K562 (cell line): ENCODE data around the gene APOL4. TPM values are rescaled to one million over a fixed set of nuclear protein-coding genes. Genes with fewer than 3 reads are reported as not detected.

Experiments used
- ATAC-seq: fragments of 200-7000 bp; cut with Tn5 transposase; 3 replicates; pipeline ENCODE4 v1.9.1; 2020; ENCODE audit warnings: moderate library complexity
- BruUV-seq: library from RNA; stranded (reverse); fragments of 400-500 nt; replicated peaks from 2 replicates; lab custom pipeline; 2021; lab: Mats Ljungman, UMichigan
- CTCF ChIA-PET: fragments of 300-600 bp; formaldehyde crosslinking; extraction: SDS; loops from one replicate; lab custom pipeline; 2021; ENCODE audit warnings: low intra/inter-chr PET ratio; lab: Yijun Ruan, JAX
- POLR2A ChIA-PET: fragments of 300-600, 350-650 bp; sonication (Branson Sonifier 250); formaldehyde crosslinking; extraction: SDS; loops from one replicate; lab custom pipeline; 2021; ENCODE audit warnings: antibody characterized with exemption, inconsistent platforms; lab: Yijun Ruan, JAX
- DNase-seq, 4 experiments: peaks; one replicate each; pipeline versions ENCODE4 v3.0.0 to v3.0.0-alpha.2; 2011 to 2018; ENCODE audit warnings: low spot score in 3 of 4, mixed read lengths in 3 of 4; ENCODE audit errors: extremely low read depth in 1 of 4
- FAIRE-seq: peaks from 2 replicates; lab custom pipeline; 2011; peaks lifted over from hg19 to GRCh38; lab: Jason Lieb, UNC
- H2AFZ ChIP-seq: 2 replicates; pipeline ENCODE4 v1.6.0; 2011; ENCODE audit warnings: low read depth, low read length, control low read depth, inconsistent platforms
- H3K27ac ChIP-seq: fragments of 200-600 bp; 3 replicates; pipeline ENCODE4 v1.8.0; 2011; ENCODE audit warnings: low read depth, mild to moderate bottlenecking, control low read depth, inconsistent platforms, low read length, moderate library complexity, mixed read lengths; ENCODE audit errors: extremely low read depth
- H3K27me3 ChIP-seq, 2 experiments: fragments of 300-600 bp in 1 of 2; 2 replicates in 1 of 2; 3 replicates in 1 of 2; pipeline versions ENCODE4 v1.6.0 to v1.8.0; 2011; ENCODE audit warnings: inconsistent platforms in 2 of 2, low read length in 2 of 2, mild to moderate bottlenecking in 1 of 2, mixed read lengths in 1 of 2, moderate library complexity in 1 of 2; ENCODE audit not compliant: control insufficient read depth in 2 of 2, insufficient read depth in 2 of 2
- H3K36me3 ChIP-seq: fragments of 300-600 bp; 3 replicates; pipeline ENCODE4 v1.8.0; 2011; ENCODE audit warnings: mild to moderate bottlenecking, low read length, inconsistent platforms; ENCODE audit not compliant: control insufficient read depth, insufficient read depth
- H3K4me1 ChIP-seq, 2 experiments: fragments of 200-600 bp in 1 of 2; replicated peaks in 1 of 2; 2 replicates in 1 of 2; 3 replicates in 1 of 2; pipeline versions ENCODE4 v1.5.1 to v1.8.0; 2011; ENCODE audit warnings: inconsistent platforms in 2 of 2, low read length in 2 of 2, mild to moderate bottlenecking in 1 of 2, mixed read lengths in 1 of 2, moderate library complexity in 1 of 2; ENCODE audit not compliant: control insufficient read depth in 2 of 2, insufficient read depth in 2 of 2
- H3K4me2 ChIP-seq: 2 replicates; pipeline ENCODE4 v1.6.1; 2011; ENCODE audit warnings: low read length, control low read depth, inconsistent platforms, mixed read lengths; ENCODE audit not compliant: insufficient read depth
- H3K4me3 ChIP-seq: fragments of 200-600 bp; sonication (generic), shearing (Covaris generic); 2 replicates; pipeline ENCODE4 v1.5.1; 2016; ENCODE audit warnings: control low read depth, inconsistent platforms
- H3K79me2 ChIP-seq: fragments of 200-600 bp; 3 replicates; pipeline ENCODE4 v1.8.0; 2011; ENCODE audit warnings: low read length, inconsistent platforms; ENCODE audit not compliant: control insufficient read depth, insufficient read depth
- H3K9ac ChIP-seq, 2 experiments: 2 replicates each; pipeline versions ENCODE4 v1.6.0 to v1.6.1; 2011; ENCODE audit warnings: low read depth in 2 of 2, low read length in 2 of 2, control low read depth in 1 of 2, inconsistent platforms in 1 of 2, mild to moderate bottlenecking in 1 of 2, mixed read lengths in 1 of 2; ENCODE audit not compliant: insufficient read depth in 1 of 2
- H3K9me1 ChIP-seq: one replicate; pipeline ENCODE4 v1.6.0; 2011; ENCODE audit warnings: inconsistent platforms, mild to moderate bottlenecking, low read length, moderate library complexity; ENCODE audit not compliant: control insufficient read depth, insufficient read depth
- H3K9me3 ChIP-seq: replicated peaks from 2 replicates; pipeline ENCODE4 v1.5.1; 2011; ENCODE audit warnings: low read depth, low read length, inconsistent platforms; ENCODE audit not compliant: control insufficient read depth, insufficient read depth
- H4K20me1 ChIP-seq: replicated peaks from 2 replicates; pipeline ENCODE4 v1.6.1; 2011; ENCODE audit warnings: low read length, inconsistent platforms, mixed read lengths; ENCODE audit not compliant: control insufficient read depth, insufficient read depth
- ARHGAP35 ChIP-seq: fragments of 450-650 bp; IDR thresholded peaks from 2 replicates; pipeline ENCODE4 v1.6.1; 2018; ENCODE audit not compliant: partially characterized antibody
- DIDO1 ChIP-seq: fragments of 450-650 bp; IDR thresholded peaks from 2 replicates; pipeline ENCODE4 v1.6.1; 2016; ENCODE audit warnings: low read depth, missing biosample characterization, missing genetic modification characterization
- E2F4 ChIP-seq: sonication (generic); formaldehyde crosslinking; IDR thresholded peaks from 2 replicates; pipeline ENCODE4 v1.8.0; 2022; ENCODE audit warnings: mild to moderate bottlenecking, low read depth, missing genetic modification reagents
- ERF ChIP-seq: fragments of 450-650 bp; formaldehyde crosslinking; IDR thresholded peaks from 2 replicates; pipeline ENCODE4 v1.4.0; 2020; ENCODE audit warnings: mild to moderate bottlenecking, mixed read lengths
- GABPB2 ChIP-seq: fragments of 250-450 bp; sonication (Bioruptor Pico); conservative IDR thresholded peaks from 2 replicates; pipeline ENCODE4 v1.5.1; 2021; ENCODE audit warnings: mild to moderate bottlenecking
- GMEB1 ChIP-seq: fragments of 250-450 bp; sonication (Bioruptor Pico); IDR thresholded peaks from 2 replicates; pipeline ENCODE4 v1.4.0; 2020; ENCODE audit warnings: mild to moderate bottlenecking
- HDGF ChIP-seq: fragments of 450-650 bp; IDR thresholded peaks from 2 replicates; pipeline ENCODE4 v1.6.1; 2016
- IRF1 ChIP-seq: sonication (generic); formaldehyde crosslinking; IDR thresholded peaks from 2 replicates; pipeline ENCODE4 v1.8.0; 2022; ENCODE audit warnings: missing genetic modification reagents, mild to moderate bottlenecking, borderline replicate concordance
- POLR2B ChIP-seq: fragments of 450-650 bp; IDR thresholded peaks from 2 replicates; pipeline ENCODE4 v1.6.1; 2018; ENCODE audit warnings: low read depth; ENCODE audit not compliant: partially characterized antibody
- PURB ChIP-seq: sonication (generic); formaldehyde crosslinking; IDR thresholded peaks from 2 replicates; pipeline ENCODE4 v1.9.0; 2021; ENCODE audit warnings: low read depth, mild to moderate bottlenecking, missing genetic modification reagents
- SIRT6 ChIP-seq: IDR thresholded peaks from one replicate; pipeline ENCODE4 v1.6.1; 2012; ENCODE audit warnings: low read depth, mild to moderate bottlenecking, control low read depth, inconsistent platforms, low read length, moderate library complexity
- SMC3 ChIP-seq: conservative IDR thresholded peaks from 2 replicates; pipeline ENCODE4 v1.6.1; 2011; ENCODE audit warnings: low read depth, low read length, improper control_type of control experiment; ENCODE audit not compliant: insufficient read depth
- TBL1XR1 ChIP-seq, 2 experiments: IDR thresholded peaks; 2 replicates each; pipeline ENCODE4 v1.6.1; 2012; ENCODE audit warnings: improper control_type of control experiment in 2 of 2, low read length in 2 of 2, mild to moderate bottlenecking in 1 of 2
- ZNF140 ChIP-seq: fragments of 250-450 bp; sonication (Bioruptor Pico); IDR thresholded peaks from 2 replicates; pipeline ENCODE4 v1.8.0; 2021; ENCODE audit warnings: moderate library complexity, mild to moderate bottlenecking, inconsistent platforms
- WGBS: fragments of 100-300 bp; shearing (Covaris generic); methylation state at CpG from one replicate; pipeline ENCODE4 v1.1.6; 2016; ENCODE audit warnings: low coverage, mixed read lengths; ENCODE audit not compliant: insufficient coverage; ENCODE audit errors: missing lambda C conversion rate; 5-methylcytosine and 5-hydroxymethylcytosine counted together
- in situ Hi-C: fragments of 300-500 bp; cut with MboI; formaldehyde crosslinking; loops from 4 replicates; pipeline ENCODE4 v1.15.0; 2018; ENCODE audit warnings: inconsistent platforms, mixed read lengths
- intact Hi-C: fragments of 100-400 bp; cut with micrococcal nuclease; formaldehyde crosslinking; loops from 2 replicates; pipeline ENCODE4 v1.14.2; 2022
- polyA plus RNA-seq, 8 experiments: library from polyadenylated mRNA; depleted of rRNA in 4 of 8; stranded (reverse) in 5 of 8; unstranded in 3 of 8; fragments of >200 nt; fragmentation: Nextera tagmentation in 2 of 8; fragmentation: Illumina TruSeq in 1 of 8; extraction: Ambion mirVana in 2 of 8; extraction: Trizol in 1 of 8; gene quantifications; 2 replicates each; pipeline versions ENCODE4 v1.2.1 to v1.2.3, GENCODE V29; 2011 to 2014; ENCODE audit warnings: inconsistent platforms in 1 of 8, missing spikeins in 1 of 8
- total RNA-seq, 7 experiments: library from RNA; depleted of rRNA in 6 of 7; stranded (reverse); fragments of >200 nt in 6 of 7; fragmentation: Illumina TruSeq in 2 of 7; extraction: Trizol in 2 of 7; gene quantifications; 2 replicates each; pipeline versions ENCODE4 v1.2.1 to v1.2.3, GENCODE V29; 2011 to 2021; ENCODE audit warnings: low replicate concordance in 1 of 7

Gene APOL4
- total and polyA plus RNA-seq, 9 of the 15 experiments (the other 6 are each of a cell fraction or from before 2014, with no cell fraction given): 6.5 to 15.0 (median 9.8) TPM

- H4K20me1 ChIP-seq: no peaks in the 10 kb centered on the region
- WGBS: 71% methylated on average over 2 of the region's 3 CpGs
- no TSS peak for BruUV-seq
- H3K27ac ChIP-seq: no peak overlapping the region
- ChIA-PET POLR2A (interaction anchor here (0.8 kb wide), 1 partner anchor 10 kb away, joined by 3 read pairs; no protein-coding TSS in a partner anchor), CTCF (no interaction called here)
- intact Hi-C loops (loop anchor here (5.0 kb wide), 1 partner anchor 42 kb away; no protein-coding TSS in a partner anchor), in situ Hi-C loops (no loop called here)
- ATAC-seq: no peak
- H3K4me3 ChIP-seq: no peak overlapping the region
- TF ChIP-seq IRF1 (CRISPR knock-in tag): no peak
- TF ChIP-seq HDGF: no peak
- no peak for TF ChIP-seq TBL1XR1 (IDR thresholded peaks at IDR 0.05; ENCODE audit: low read length in 2 of 2)
- no peak for TF ChIP-seq POLR2B
- no peak for TF ChIP-seq ERF (CRISPR knock-in tag)
- H3K27me3 ChIP-seq: no peaks in the 10 kb centered on the region
- peaks cover 23% of the 10 kb centered on the region for H3K79me2 ChIP-seq
- H3K9me3 ChIP-seq: no peaks in the 10 kb centered on the region
- no peak overlapping the region for H3K9ac ChIP-seq
- H3K9me1 ChIP-seq: no peaks in the 10 kb centered on the region
- H3K4me2 ChIP-seq: no peak overlapping the region
- H2AFZ ChIP-seq: no peak overlapping the region
- DNase-seq: no peak
- FAIRE-seq: no peak
- peaks cover 12% of the 10 kb centered on the region; the same call in 2 of the 3 replicates for H3K36me3 ChIP-seq
- H3K4me1 ChIP-seq: peaks cover 4 to 13% of the 10 kb centered on the region in 2 experiments; a peak in 4 of 5 replicates
Measured at GRCh38 chr22:36235585-36235984, 34.0 kb upstream of the APOL4 start.

- H3K4me2 ChIP-seq: no peak overlapping the region
- H3K9ac ChIP-seq: no peak overlapping the region
- no peak for ATAC-seq
- H3K79me2 ChIP-seq: peaks cover 23% of the 10 kb centered on the region
- peaks cover 14% of the 10 kb centered on the region; the same call in 2 of the 3 replicates for H3K36me3 ChIP-seq
- CTCF ChIA-PET: no interaction called here
- no peak for DNase-seq
- WGBS: 58% methylated on average over 2 of the region's 2 CpGs
- H4K20me1 ChIP-seq: no peaks in the 10 kb centered on the region
- peaks cover 3 to 13% of the 10 kb centered on the region in 2 experiments; a peak in 4 of 5 replicates for H3K4me1 ChIP-seq
- POLR2A ChIA-PET: no interaction called here
- H3K27ac ChIP-seq: no peak overlapping the region
- no peaks in the 10 kb centered on the region for H3K9me1 ChIP-seq
- in situ Hi-C loops: no loop called here
- no peak overlapping the region for H3K4me3 ChIP-seq
- no peak for FAIRE-seq
- intact Hi-C loops: loop anchor here (5.0 kb wide), 1 partner anchor 42 kb away; no protein-coding TSS in a partner anchor
- no peak overlapping the region for H2AFZ ChIP-seq
- TF ChIP-seq ZNF140 (no peak), SIRT6 (no peak), SMC3 (no peak), PURB (CRISPR knock-in tag) (no peak), GMEB1 (CRISPR knock-in tag) (no peak), ARHGAP35 (no peak), GABPB2 (CRISPR knock-in tag) (no peak), DIDO1 (tag) (no peak), E2F4 (CRISPR knock-in tag) (no peak)
- no TSS peak for BruUV-seq
- no peaks in the 10 kb centered on the region for H3K9me3 ChIP-seq
- no peaks in the 10 kb centered on the region for H3K27me3 ChIP-seq
Measured at GRCh38 chr22:36234919-36235318, 33.3 kb upstream of the APOL4 start.
